Aorta (tissue), 5 donors: Measurements from ENCODE around the gene AP3D1. TPM values are rescaled to one million over a fixed set of nuclear protein-coding genes. Genes with fewer than 3 reads are reported as not detected.
A peak's percentile ranks its signal among the peaks of the same experiment; 100 is the strongest.

Experiments
- ATAC-seq: fragments of 200-7000 bp; cut with Tn5 transposase; one replicate; pipeline ENCODE4 v1.9.1; 2022; ENCODE audit warnings: moderate library complexity; ENCODE audit not compliant: low FRiP score
- DNase-seq, 2 donors: peaks; one replicate each; pipeline ENCODE4 v3.0.0-alpha.2; 2020
- H3K27ac ChIP-seq, 2 donors: one replicate each; pipeline ENCODE4 v1.5.1; 2013; ENCODE audit warnings: low read length in 2 of 2, mild to moderate bottlenecking in 2 of 2, moderate library complexity in 2 of 2, control low read depth in 1 of 2, inconsistent platforms in 1 of 2, low read depth in 1 of 2
- H3K27me3 ChIP-seq, 2 donors: one replicate each; pipeline ENCODE4 v1.6.1; 2013; ENCODE audit warnings: control low read depth in 1 of 2, low read length in 1 of 2, mild to moderate bottlenecking in 1 of 2, moderate library complexity in 1 of 2; ENCODE audit not compliant: insufficient read depth in 2 of 2, control insufficient read depth in 1 of 2
- H3K36me3 ChIP-seq, 2 donors: one replicate each; pipeline ENCODE4 v1.6.1; 2013; ENCODE audit warnings: control low read depth in 1 of 2, low read length in 1 of 2, mild to moderate bottlenecking in 1 of 2; ENCODE audit not compliant: insufficient read depth in 2 of 2, control insufficient read depth in 1 of 2
- H3K4me1 ChIP-seq, 2 donors: one replicate each; pipeline ENCODE4 v1.6.1; 2013; ENCODE audit warnings: low read length in 2 of 2, control low read depth in 1 of 2, mild to moderate bottlenecking in 1 of 2, moderate library complexity in 1 of 2; ENCODE audit not compliant: insufficient read depth in 2 of 2, control insufficient read depth in 1 of 2
- H3K4me3 ChIP-seq, 2 donors: one replicate each; pipeline ENCODE4 v1.5.1; 2013; ENCODE audit warnings: low read length in 2 of 2, control low read depth in 1 of 2, mild to moderate bottlenecking in 1 of 2
- H3K9me3 ChIP-seq: one replicate; pipeline ENCODE4 v1.6.1; 2013; ENCODE audit warnings: mild to moderate bottlenecking, low read length; ENCODE audit not compliant: control insufficient read depth
- WGBS, 2 donors: extraction: QIAGEN DNeasy Blood & Tissue Kit; methylation state at CpG; one replicate each; pipeline ENCODE4 v1.1.7; 2013; 5-methylcytosine and 5-hydroxymethylcytosine counted together
- intact Hi-C, 2 donors: fragments of 100-400 bp; cut with DNase I; formaldehyde crosslinking; loops; one replicate each; pipeline versions ENCODE4 v1.14.2 to v1.15.0; 2022
- polyA plus RNA-seq, 2 donors: library from polyadenylated mRNA; stranded (reverse); fragments of 200-250 nt; gene quantifications; one replicate each; pipeline ENCODE4 v1.2.3, GENCODE V29; 2013
- total RNA-seq, 2 donors: library from RNA; stranded (reverse); fragmentation: NEBNext Ultra II Directional; extraction: Animal tissue kit (Norgen Biotek cat#: 25700); gene quantifications; one replicate each; pipeline ENCODE4 v1.2.1, GENCODE V29; 2021
- donor health status: healthy with polysubstance abuse.
- donor health status: Bipolar disorder and iron deficiency.
- donor health status: DM: no; HTN: no; CAD: no.
- donor health status: DM: no; HTN: no; CAD: no.
- donor health status: DM: yes; HTN: yes; CAD: no.

Gene AP3D1
- total and polyA plus RNA-seq, 4 donors = 31.7 to 84.3 (median 68.3) TPM

- peaks cover 0 to 27% of the 10 kb centered on the region in 2 donors for H3K36me3 ChIP-seq
- no peak for ATAC-seq
- whole genome bisulfite sequencing, 2 donors = 87 to 90% methylated on average over 31 of the region's 31 CpGs
These were observed 31.2 kb downstream of the AP3D1 start for GRCh38 chr19:2119921-2120785.

GRCh38 chr19:2118438-2118837, 32.9 kb downstream of the AP3D1 start:
- ATAC-seq (no peak), DNase-seq (peak in 1 of 2 donors; percentile 72)
- H3K9me3 ChIP-seq = no peaks in the 10 kb centered on the region
- 89 to 93% methylated on average over 18 of the region's 18 CpGs for WGBS, 2 donors
- intact Hi-C loops = no loop called here
- no peaks in the 10 kb centered on the region for H3K27me3 ChIP-seq
- H3K36me3 ChIP-seq = peaks cover 0 to 31% of the 10 kb centered on the region in 2 donors
- no peak overlapping the region for H3K4me3 ChIP-seq
- H3K27ac ChIP-seq = no peak overlapping the region
- H3K4me1 ChIP-seq = no peaks in the 10 kb centered on the region

More at GRCh38 chr19:2119921-2120785, 31.2 kb downstream of the AP3D1 start:
- intact Hi-C loops = no loop called here
- no peak overlapping the region for H3K4me3 ChIP-seq
- no peak for DNase-seq
- no peak overlapping the region for H3K27ac ChIP-seq
- H3K4me1 ChIP-seq = no peaks in the 10 kb centered on the region
- no peaks in the 10 kb centered on the region for H3K9me3 ChIP-seq
- no peaks in the 10 kb centered on the region for H3K27me3 ChIP-seq

GRCh38 chr19:2117215-2117960, 34.0 kb downstream of the AP3D1 start:
- intact Hi-C loops = no loop called here
- Histone ChIP-seq H3K27ac (no peak overlapping the region), H3K4me3 (no peak overlapping the region), H3K27me3 (no peaks in the 10 kb centered on the region), H3K36me3 (peaks cover 0 to 32% of the 10 kb centered on the region in 2 donors), H3K9me3 (no peaks in the 10 kb centered on the region), H3K4me1 (no peaks in the 10 kb centered on the region)
- DNase-seq (peak in 1 of 2 donors; percentile 75), ATAC-seq (no peak)
- WGBS, 2 donors = 88 to 89% methylated on average over 27 of the region's 27 CpGs

GRCh38 chr19:2116507-2116906, 34.9 kb downstream of the AP3D1 start:
- peaks cover 0 to 32% of the 10 kb centered on the region in 2 donors for H3K36me3 ChIP-seq

GRCh38 chr19:2115911-2116426, 35.4 kb downstream of the AP3D1 start:
- no peak for ATAC-seq
- 89 to 93% methylated on average over 24 of the region's 24 CpGs for WGBS, 2 donors
- no peaks in the 10 kb centered on the region for H3K27me3 ChIP-seq
- no peaks in the 10 kb centered on the region for H3K9me3 ChIP-seq
- intact Hi-C loops = no loop called here
- H3K4me1 ChIP-seq = no peaks in the 10 kb centered on the region
- peaks cover 0 to 31% of the 10 kb centered on the region in 2 donors for H3K36me3 ChIP-seq
- no peak overlapping the region for H3K27ac ChIP-seq
- no peak for DNase-seq
- H3K4me3 ChIP-seq = no peak overlapping the region

More at GRCh38 chr19:2116507-2116906, 34.9 kb downstream of the AP3D1 start:
- Histone ChIP-seq H3K27me3 (no peaks in the 10 kb centered on the region), H3K4me1 (no peaks in the 10 kb centered on the region), H3K4me3 (no peak overlapping the region), H3K27ac (no peak overlapping the region), H3K9me3 (no peaks in the 10 kb centered on the region)
- WGBS, 2 donors = 92% methylated on average over 25 of the region's 25 CpGs
- intact Hi-C loops = no loop called here
- ATAC-seq (no peak), DNase-seq (peak in 1 of 2 donors; percentile 73)

GRCh38 chr19:2115324-2115723, 36.0 kb downstream of the AP3D1 start:
- Histone ChIP-seq H3K4me3 (no peak overlapping the region), H3K9me3 (no peaks in the 10 kb centered on the region), H3K27me3 (no peaks in the 10 kb centered on the region), H3K4me1 (no peaks in the 10 kb centered on the region), H3K27ac (no peak overlapping the region), H3K36me3 (peaks cover 0 to 28% of the 10 kb centered on the region in 2 donors)
- 94 to 95% methylated on average over 25 of the region's 25 CpGs for WGBS, 2 donors
- intact Hi-C loops = no loop called here
- ATAC-seq = no peak
- peak in 1 of 2 donors; percentile 68 for DNase-seq

- H3K4me1 ChIP-seq = no peaks in the 10 kb centered on the region
- DNase-seq (no peak), ATAC-seq (no peak)
- no peak overlapping the region for H3K4me3 ChIP-seq
- 94 to 98% methylated on average over 21 of the region's 21 CpGs for WGBS, 2 donors
- no peaks in the 10 kb centered on the region for H3K27me3 ChIP-seq
- peaks cover 3 to 24% of the 10 kb centered on the region in 2 donors for H3K36me3 ChIP-seq
- no peaks in the 10 kb centered on the region for H3K9me3 ChIP-seq
- intact Hi-C loops = no loop called here
- no peak overlapping the region for H3K27ac ChIP-seq
These were observed 36.5 kb downstream of the AP3D1 start for GRCh38 chr19:2114821-2115220.

- peaks cover 3 to 24% of the 10 kb centered on the region in 2 donors for H3K36me3 ChIP-seq
- no peaks in the 10 kb centered on the region for H3K9me3 ChIP-seq
- intact Hi-C loops = no loop called here
- 89 to 94% methylated on average over 9 of the region's 9 CpGs for WGBS, 2 donors
- H3K4me3 ChIP-seq = no peak overlapping the region
- ATAC-seq (no peak), DNase-seq (no peak)
- H3K27ac ChIP-seq = no peak overlapping the region
- H3K27me3 ChIP-seq = no peaks in the 10 kb centered on the region
- H3K4me1 ChIP-seq = no peaks in the 10 kb centered on the region
These were observed 37.1 kb downstream of the AP3D1 start for GRCh38 chr19:2114218-2114617.
